ENCODE data around the gene NUP214.

The NUP214 gene

GRCh38 chr9:131273146-131273855 is 147.9 kb downstream of the NUP214 start:
- Histone ChIP-seq H2BK15ac (replicated peaks; ENCODE audit: low read depth) (no peak overlapping the region), H3K18ac (ENCODE audit: low read length) (no peak overlapping the region), H3K27me3 (ENCODE audit: insufficient read depth, low read length, poor library complexity) (peaks cover 6% of the 10 kb centered on the region), H3K79me1 (ENCODE audit: low read length) (no peaks in the 10 kb centered on the region), H3K4me2 (ENCODE audit: low read length) (no peak overlapping the region), H3K36me3 (ENCODE audit: control insufficient read depth, insufficient read depth, low read length) (no peaks in the 10 kb centered on the region), H3K56ac (ENCODE audit: low read length) (no peak overlapping the region), H3K4me1 (ENCODE audit: control insufficient read depth, low read depth, low read length) (no peaks in the 10 kb centered on the region), H3K9ac (ENCODE audit: low read length) (no peak overlapping the region), H4K5ac (ENCODE audit: low read length) (no peak overlapping the region), H3K4me3 (ENCODE audit: low read length) (no peak overlapping the region), H3K27ac (ENCODE audit: low read depth, low read length) (no peak overlapping the region), H3K23ac (ENCODE audit: low read length) (no peak overlapping the region), H3K4ac (ENCODE audit: low read depth, low read length) (no peak overlapping the region), H4K8ac (ENCODE audit: low read depth, low read length) (no peak overlapping the region), H2BK5ac (ENCODE audit: low read length) (no peak overlapping the region), H3K79me2 (ENCODE audit: control insufficient read depth, insufficient read depth, low read length) (no peaks in the 10 kb centered on the region), H2BK120ac (ENCODE audit: low read depth, low read length) (no peak overlapping the region), H2AK5ac (ENCODE audit: low read length) (no peak overlapping the region)
- no peak for DNase-seq
- no CpG with 5 or more reads among the region's 22 CpGs for WGBS (ENCODE audit: extremely low coverage, insufficient coverage, low lambda C conversion rate)

GRCh38 chr9:131273856-131274673 is 148.7 kb downstream of the NUP214 start:
- H2BK120ac ChIP-seq (ENCODE audit: low read depth, low read length), result no peak overlapping the region
- H3K4ac ChIP-seq (ENCODE audit: low read depth, low read length), result no peak overlapping the region
- H2BK15ac ChIP-seq (replicated peaks; ENCODE audit: low read depth), result no peak overlapping the region
- no peak overlapping the region for H3K56ac ChIP-seq (ENCODE audit: low read length)
- no peak overlapping the region for H4K5ac ChIP-seq (ENCODE audit: low read length)
- DNase-seq, result no peak
- no CpG with 5 or more reads among the region's 13 CpGs for WGBS (ENCODE audit: extremely low coverage, insufficient coverage, low lambda C conversion rate)
- H3K79me1 ChIP-seq (ENCODE audit: low read length), result no peaks in the 10 kb centered on the region
- no peak overlapping the region for H4K8ac ChIP-seq (ENCODE audit: low read depth, low read length)
- no peak overlapping the region for H3K18ac ChIP-seq (ENCODE audit: low read length)
- H2AK5ac ChIP-seq (ENCODE audit: low read length), result no peak overlapping the region
- no peak overlapping the region for H3K9ac ChIP-seq (ENCODE audit: low read length)
- H2BK5ac ChIP-seq (ENCODE audit: low read length), result no peak overlapping the region
- no peak overlapping the region for H3K27ac ChIP-seq (ENCODE audit: low read depth, low read length)
- H3K79me2 ChIP-seq (ENCODE audit: control insufficient read depth, insufficient read depth, low read length), result no peaks in the 10 kb centered on the region
- H3K4me3 ChIP-seq (ENCODE audit: low read length), result no peak overlapping the region
- H3K4me2 ChIP-seq (ENCODE audit: low read length), result no peak overlapping the region
- H3K4me1 ChIP-seq (ENCODE audit: control insufficient read depth, low read depth, low read length), result no peaks in the 10 kb centered on the region
- peaks cover 6% of the 10 kb centered on the region for H3K27me3 ChIP-seq (ENCODE audit: insufficient read depth, low read length, poor library complexity)
- no peaks in the 10 kb centered on the region for H3K36me3 ChIP-seq (ENCODE audit: control insufficient read depth, insufficient read depth, low read length)
- H3K23ac ChIP-seq (ENCODE audit: low read length), result no peak overlapping the region

- Histone ChIP-seq H3K36me3 (ENCODE audit: control insufficient read depth, insufficient read depth, low read length) (no peaks in the 10 kb centered on the region), H3K27ac (ENCODE audit: low read depth, low read length) (no peak overlapping the region), H2BK5ac (ENCODE audit: low read length) (no peak overlapping the region), H3K4me2 (ENCODE audit: low read length) (no peak overlapping the region), H3K56ac (ENCODE audit: low read length) (peak overlapping the region; percentile 42), H3K4me3 (ENCODE audit: low read length) (no peak overlapping the region), H4K5ac (ENCODE audit: low read length) (no peak overlapping the region), H3K23ac (ENCODE audit: low read length) (no peak overlapping the region), H4K8ac (ENCODE audit: low read depth, low read length) (no peak overlapping the region), H3K4ac (ENCODE audit: low read depth, low read length) (no peak overlapping the region), H3K4me1 (ENCODE audit: control insufficient read depth, low read depth, low read length) (no peaks in the 10 kb centered on the region), H3K27me3 (ENCODE audit: insufficient read depth, low read length, poor library complexity) (peaks cover 6% of the 10 kb centered on the region), H2AK5ac (ENCODE audit: low read length) (no peak overlapping the region), H3K79me1 (ENCODE audit: low read length) (no peaks in the 10 kb centered on the region), H3K9ac (ENCODE audit: low read length) (no peak overlapping the region), H2BK120ac (ENCODE audit: low read depth, low read length) (no peak overlapping the region), H2BK15ac (replicated peaks; ENCODE audit: low read depth) (no peak overlapping the region), H3K18ac (ENCODE audit: low read length) (no peak overlapping the region), H3K79me2 (ENCODE audit: control insufficient read depth, insufficient read depth, low read length) (no peaks in the 10 kb centered on the region)
- DNase-seq, result no peak
- WGBS (ENCODE audit: extremely low coverage, insufficient coverage, low lambda C conversion rate), result no CpG with 5 or more reads among the region's 18 CpGs
Measured at GRCh38 chr9:131274674-131275331, 149.4 kb downstream of the NUP214 start.

GRCh38 chr9:131275332-131276093 is 150.1 kb downstream of the NUP214 start:
- no peaks in the 10 kb centered on the region for H3K79me1 ChIP-seq (ENCODE audit: low read length)
- no CpG with 5 or more reads among the region's 29 CpGs for WGBS (ENCODE audit: extremely low coverage, insufficient coverage, low lambda C conversion rate)
- no peak overlapping the region for H3K4ac ChIP-seq (ENCODE audit: low read depth, low read length)
- H3K4me2 ChIP-seq (ENCODE audit: low read length), result no peak overlapping the region
- H3K4me3 ChIP-seq (ENCODE audit: low read length), result no peak overlapping the region
- peak; percentile 52 for DNase-seq
- H3K27ac ChIP-seq (ENCODE audit: low read depth, low read length), result no peak overlapping the region
- no peaks in the 10 kb centered on the region for H3K36me3 ChIP-seq (ENCODE audit: control insufficient read depth, insufficient read depth, low read length)
- H4K8ac ChIP-seq (ENCODE audit: low read depth, low read length), result no peak overlapping the region
- no peaks in the 10 kb centered on the region for H3K4me1 ChIP-seq (ENCODE audit: control insufficient read depth, low read depth, low read length)
- no peaks in the 10 kb centered on the region for H3K79me2 ChIP-seq (ENCODE audit: control insufficient read depth, insufficient read depth, low read length)
- H3K18ac ChIP-seq (ENCODE audit: low read length), result no peak overlapping the region
- H2BK5ac ChIP-seq (ENCODE audit: low read length), result no peak overlapping the region
- H3K23ac ChIP-seq (ENCODE audit: low read length), result no peak overlapping the region
- no peak overlapping the region for H2BK15ac ChIP-seq (replicated peaks; ENCODE audit: low read depth)
- H2BK120ac ChIP-seq (ENCODE audit: low read depth, low read length), result no peak overlapping the region
- H3K56ac ChIP-seq (ENCODE audit: low read length), result peak overlapping the region; percentile 49
- no peak overlapping the region for H3K9ac ChIP-seq (ENCODE audit: low read length)
- H4K5ac ChIP-seq (ENCODE audit: low read length), result no peak overlapping the region
- peaks cover 6% of the 10 kb centered on the region for H3K27me3 ChIP-seq (ENCODE audit: insufficient read depth, low read length, poor library complexity)
- no peak overlapping the region for H2AK5ac ChIP-seq (ENCODE audit: low read length)

GRCh38 chr9:131276094-131276888 is 150.9 kb downstream of the NUP214 start, which contains the start of gene FAM78A:
FAM78A (minus strand) TSS chr9:131276510; CDS start chr9:131276179, 331 bp downstream.
- H3K4me2 ChIP-seq (ENCODE audit: low read length), result peak within 1 kb of the TSS; percentile 52
- H3K9ac ChIP-seq (ENCODE audit: low read length), result peak within 1 kb of the TSS; percentile 49
- no peak within 1 kb of the TSS for H4K5ac ChIP-seq (ENCODE audit: low read length)
- H3K56ac ChIP-seq (ENCODE audit: low read length), result peak within 1 kb of the TSS; percentile 49
- no peaks in the 10 kb centered on the region for H3K4me1 ChIP-seq (ENCODE audit: control insufficient read depth, low read depth, low read length)
- no CpG with 5 or more reads among the region's 76 CpGs for WGBS (ENCODE audit: extremely low coverage, insufficient coverage, low lambda C conversion rate)
- no peak within 1 kb of the TSS for H2BK120ac ChIP-seq (ENCODE audit: low read depth, low read length)
- H3K27ac ChIP-seq (ENCODE audit: low read depth, low read length), result no peak within 1 kb of the TSS
- DNase-seq, result no peak
- no peaks in the 10 kb centered on the region for H3K79me1 ChIP-seq (ENCODE audit: low read length)
- H3K4ac ChIP-seq (ENCODE audit: low read depth, low read length), result no peak within 1 kb of the TSS
- H3K23ac ChIP-seq (ENCODE audit: low read length), result no peak within 1 kb of the TSS
- H4K8ac ChIP-seq (ENCODE audit: low read depth, low read length), result no peak within 1 kb of the TSS
- H3K27me3 ChIP-seq (ENCODE audit: insufficient read depth, low read length, poor library complexity), result peaks cover 6% of the 10 kb centered on the region
- no peak within 1 kb of the TSS for H3K18ac ChIP-seq (ENCODE audit: low read length)
- H3K79me2 ChIP-seq (ENCODE audit: control insufficient read depth, insufficient read depth, low read length), result no peaks in the 10 kb centered on the region
- no peak within 1 kb of the TSS for H2AK5ac ChIP-seq (ENCODE audit: low read length)
- H3K36me3 ChIP-seq (ENCODE audit: control insufficient read depth, insufficient read depth, low read length), result no peaks in the 10 kb centered on the region
- no peak within 1 kb of the TSS for H2BK15ac ChIP-seq (replicated peaks; ENCODE audit: low read depth)
- H2BK5ac ChIP-seq (ENCODE audit: low read length), result no peak within 1 kb of the TSS
- H3K4me3 ChIP-seq (ENCODE audit: low read length), result no peak within 1 kb of the TSS
